DLD1 (cell line): ENCODE measurements around the gene LARP1.
"Not testable (repeated sequence)": the region's sequence is repeated elsewhere in the genome, so short reads cannot be mapped to it uniquely, and the experiment has no call there.

ENCODE experiments used
- in situ Hi-C: cut with HindIII; loops from 2 replicates; pipeline ENCODE4 v1.10.0; 2017; ENCODE audit warnings: low sequenced_read_pairs

The LARP1 gene

GRCh38 chr5:154734370-154735248 is 20.6 kb upstream of the LARP1 start:
- in situ Hi-C loops = no loop called here

DNA sequence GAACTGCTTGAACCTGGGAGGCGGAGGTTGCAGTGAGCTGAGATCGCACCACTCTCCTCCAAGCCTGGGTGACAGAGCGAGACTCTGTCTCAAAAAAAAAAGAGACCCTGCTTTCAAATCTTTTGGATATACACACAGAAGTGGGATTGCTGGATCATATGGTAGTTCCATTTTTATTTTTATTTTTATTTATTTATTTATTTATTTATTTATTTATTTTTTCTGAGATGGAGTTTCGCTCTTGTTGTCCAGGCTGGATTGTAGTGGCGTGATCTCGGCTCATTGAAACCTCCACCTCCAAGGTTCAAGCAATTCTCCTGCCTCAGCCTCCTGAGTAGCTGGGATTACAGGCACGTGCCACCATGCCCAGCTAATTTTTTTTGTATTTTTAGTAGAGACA is 19.8 kb upstream of the LARP1 start:
- in situ Hi-C loops = not testable (repeated sequence)

DNA sequence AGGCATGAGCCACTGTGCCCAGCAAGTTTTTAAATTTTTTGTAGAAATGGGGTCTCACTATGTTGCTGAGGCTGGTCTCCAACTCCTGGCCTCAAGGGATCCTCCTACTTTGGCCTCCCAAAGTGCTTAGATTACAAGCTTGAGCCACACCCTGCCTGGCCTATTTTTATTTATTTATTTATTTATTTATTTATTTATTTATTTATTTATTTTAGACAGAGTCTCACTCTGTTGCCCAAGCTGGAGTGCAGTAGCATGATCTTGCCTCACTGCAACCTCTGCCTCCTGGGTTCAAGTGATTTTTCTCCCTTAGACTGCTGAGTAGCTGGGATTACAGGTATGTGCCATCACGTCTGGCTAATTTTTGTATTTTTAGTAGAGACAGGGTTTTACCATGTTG is 18.8 kb upstream of the LARP1 start:
- in situ Hi-C loops = not testable (repeated sequence)

DNA sequence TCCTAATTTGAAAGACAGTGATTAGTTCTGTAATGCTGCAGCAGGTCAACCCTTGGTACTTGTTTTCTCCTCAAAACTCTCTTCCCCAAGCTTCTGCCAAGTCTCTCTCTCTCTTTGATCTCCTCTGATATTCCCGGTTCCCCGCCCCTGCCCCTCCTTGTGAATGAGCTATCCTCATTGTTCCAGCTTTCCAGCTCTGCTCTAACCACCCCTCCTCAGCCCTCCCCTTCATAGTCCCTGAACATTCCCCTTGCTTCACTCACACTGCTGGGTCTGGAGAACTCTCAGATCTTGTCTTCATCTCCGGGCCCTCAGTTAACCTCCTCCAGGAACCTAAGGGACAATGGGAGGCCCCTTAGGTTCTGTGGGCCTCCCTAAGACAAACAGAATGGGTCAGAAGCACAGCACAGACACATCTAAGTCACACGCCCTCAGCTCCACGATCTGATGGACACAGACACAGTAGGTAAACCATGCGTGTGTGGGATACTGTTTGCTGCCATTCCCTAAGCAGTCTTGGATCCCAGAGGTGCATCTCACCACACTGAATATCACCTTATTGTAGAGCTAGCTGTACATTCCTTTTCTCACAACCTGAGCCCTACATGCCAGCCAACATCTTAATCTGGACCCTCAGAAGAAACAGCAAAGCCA is 17.4 kb upstream of the LARP1 start:
- in situ Hi-C loops = no loop called here

DNA sequence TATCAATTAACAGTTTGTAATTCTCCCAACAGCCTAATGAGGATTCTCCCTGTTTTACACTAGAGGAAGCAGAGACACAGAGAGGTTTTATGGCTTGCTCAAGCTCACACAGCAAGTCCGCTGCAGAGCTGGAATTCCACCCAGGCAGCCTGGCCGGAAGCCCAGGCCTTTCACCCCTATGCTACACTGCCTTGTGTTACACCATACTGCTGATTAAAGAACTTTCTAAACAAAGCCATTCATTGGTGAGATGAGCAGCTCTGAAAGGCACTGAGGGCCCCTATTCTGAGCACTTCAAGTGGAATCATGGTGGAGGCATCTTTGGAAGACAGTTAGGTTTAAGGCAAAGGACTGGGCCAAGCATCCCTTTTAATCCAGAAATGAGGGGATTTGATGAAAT is 14.7 kb upstream of the LARP1 start:
- in situ Hi-C loops = no loop called here

DNA sequence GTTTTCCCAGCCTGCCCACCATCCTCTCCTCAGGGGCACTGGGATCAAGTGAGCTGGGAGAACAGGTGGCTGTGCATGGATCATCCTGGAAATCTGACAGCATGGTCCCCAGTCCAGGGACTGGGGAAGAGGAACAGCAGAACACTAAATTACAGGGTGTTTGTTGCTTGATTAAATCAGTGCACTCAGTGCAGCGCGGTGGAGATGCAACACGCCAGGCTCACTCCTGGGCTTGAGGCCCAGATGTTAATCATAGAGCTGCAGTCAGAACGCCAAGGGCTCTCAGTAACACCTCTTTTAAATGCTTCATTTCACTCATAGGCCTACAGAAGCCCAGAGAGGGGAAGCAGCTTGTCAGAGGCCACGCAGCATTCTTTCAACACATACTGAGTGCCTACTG is 14.2 kb upstream of the LARP1 start:
- in situ Hi-C loops = no loop called here

DNA sequence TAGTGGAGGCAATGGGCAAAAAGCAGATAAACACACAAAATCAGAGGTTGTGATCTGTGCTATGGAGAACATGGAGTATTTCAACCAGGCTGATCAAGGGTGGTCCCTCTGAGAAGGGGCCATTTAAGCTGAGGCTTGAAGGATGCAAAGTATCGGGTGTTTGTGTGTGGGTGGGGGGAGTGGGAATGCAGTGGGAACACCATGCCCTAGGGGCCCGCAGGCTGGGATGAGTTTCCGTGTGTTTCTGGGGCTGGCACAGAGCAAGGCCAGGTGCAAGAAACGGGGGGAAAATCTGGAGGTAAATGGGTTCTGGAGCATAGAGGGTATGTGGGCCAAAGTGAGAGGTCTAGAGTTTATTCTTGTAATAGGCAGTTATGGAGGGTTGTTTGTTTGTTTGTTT is 13.8 kb upstream of the LARP1 start:
- in situ Hi-C loops = no loop called here

DNA sequence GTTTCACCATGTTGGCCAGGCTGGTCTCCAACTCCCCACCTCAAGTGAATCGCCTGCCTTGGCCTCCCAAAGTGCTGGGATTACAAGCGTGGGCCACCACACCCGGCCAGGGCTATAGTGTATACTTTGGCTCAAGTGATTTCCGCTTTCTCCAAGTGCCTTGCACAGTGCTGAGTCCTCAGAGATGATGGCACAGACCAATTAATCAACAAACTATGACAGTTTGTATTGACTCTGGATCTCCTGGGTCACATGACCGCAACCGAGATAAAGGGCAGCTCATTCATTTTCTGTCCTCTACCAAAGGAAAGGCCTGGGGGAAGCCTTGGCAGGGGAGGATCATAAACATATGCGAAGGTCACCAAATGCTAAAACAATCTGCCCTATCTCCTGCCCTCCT is 11.4 kb upstream of the LARP1 start:
- in situ Hi-C loops = no loop called here

GRCh38 chr5:154745349-154745748 is 9.8 kb upstream of the LARP1 start:
- in situ Hi-C loops = no loop called here

- in situ Hi-C loops = no loop called here
Observed at GRCh38 chr5:154749491-154749890, 5.7 kb upstream of the LARP1 start.

DNA sequence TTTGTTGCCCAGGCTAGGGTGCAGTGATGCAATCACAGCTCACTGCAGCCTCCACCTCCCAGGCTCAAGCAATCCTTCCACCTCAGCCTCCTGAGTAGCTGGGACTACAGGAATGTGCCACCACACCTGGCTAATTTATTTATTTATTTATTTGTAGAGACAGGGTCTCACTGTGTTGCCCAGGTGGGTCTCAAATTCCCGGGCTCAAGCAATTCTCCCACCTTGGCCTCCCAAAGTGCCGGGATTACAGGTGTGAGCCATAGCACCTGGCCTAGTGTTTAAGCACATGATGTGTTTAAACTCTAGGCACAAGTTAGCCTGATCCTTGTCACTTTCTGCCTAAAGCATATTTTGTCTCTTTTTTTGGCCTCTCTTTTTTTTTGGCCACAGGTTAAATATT is 4.5 kb upstream of the LARP1 start:
- in situ Hi-C loops = not testable (repeated sequence)

DNA sequence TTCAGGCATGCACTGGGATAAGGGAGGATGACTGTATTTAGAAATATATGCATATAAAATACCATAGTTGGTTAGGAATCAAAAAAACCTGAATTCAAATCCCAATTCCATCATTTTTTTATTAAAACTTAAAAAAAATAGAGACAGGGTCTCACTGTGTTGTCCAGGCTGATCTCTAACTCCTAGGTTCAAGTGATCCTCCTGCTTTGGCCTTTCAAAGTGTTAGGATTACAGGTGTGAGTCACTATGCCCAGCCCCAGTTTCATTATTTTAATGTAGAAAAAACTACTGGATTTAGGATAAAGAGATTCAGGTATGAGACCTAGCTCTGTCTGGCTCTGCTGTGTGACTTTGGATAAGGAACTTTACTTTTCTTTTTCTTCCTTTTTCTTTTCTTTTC is 3.3 kb upstream of the LARP1 start:
- in situ Hi-C loops = no loop called here

- in situ Hi-C loops = no loop called here
Observed at GRCh38 chr5:154753792-154754191, 1.4 kb upstream of the LARP1 start.

DNA sequence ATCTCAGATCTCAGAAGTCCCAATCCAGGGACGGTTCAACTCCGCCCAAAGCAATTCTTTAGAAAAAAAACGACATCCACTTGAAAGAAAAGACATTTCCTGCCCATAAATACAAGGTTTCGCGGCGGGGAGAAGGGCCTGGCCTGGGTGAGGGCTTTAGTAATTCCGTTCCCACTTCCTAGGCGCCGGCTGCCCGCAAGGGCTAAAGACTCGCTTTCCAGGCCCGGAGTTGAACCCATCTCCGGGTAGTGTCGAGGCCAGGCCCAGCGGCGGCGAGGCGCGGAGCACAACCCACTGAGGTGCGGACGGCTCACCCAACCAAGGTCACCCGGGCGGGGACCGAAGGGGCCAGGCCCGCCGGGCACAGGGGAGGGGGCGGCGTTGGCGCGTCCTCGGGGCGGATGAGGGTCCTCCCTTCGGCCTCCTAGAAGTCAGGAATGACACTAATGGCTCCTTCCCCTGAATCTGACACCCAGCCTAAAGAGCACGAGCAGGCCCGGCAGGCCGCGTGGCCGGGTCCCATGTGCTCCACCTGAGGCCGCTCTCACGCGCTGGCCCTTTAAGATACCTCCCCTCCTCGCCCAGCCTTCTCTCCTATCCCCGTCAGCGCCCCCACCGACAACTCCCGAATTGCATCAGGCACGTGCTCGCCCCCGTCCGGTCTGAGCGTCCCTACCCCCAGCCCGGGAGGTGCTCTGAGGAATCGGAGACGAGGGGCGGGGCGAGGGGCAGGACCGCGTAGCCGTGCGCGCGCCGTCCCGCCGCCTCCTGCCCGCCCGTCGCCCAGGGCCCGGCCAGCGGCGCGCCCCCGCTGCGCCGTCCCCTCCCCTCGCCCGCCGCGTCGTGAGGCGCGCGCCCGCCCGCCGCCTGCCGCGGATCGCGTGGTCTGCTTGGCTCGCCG is 467 bp upstream of the LARP1 start:
- in situ Hi-C loops = no loop called here

GRCh38 chr5:154756009-154756867 is 1.1 kb downstream of the LARP1 start:
- in situ Hi-C loops = no loop called here

DNA sequence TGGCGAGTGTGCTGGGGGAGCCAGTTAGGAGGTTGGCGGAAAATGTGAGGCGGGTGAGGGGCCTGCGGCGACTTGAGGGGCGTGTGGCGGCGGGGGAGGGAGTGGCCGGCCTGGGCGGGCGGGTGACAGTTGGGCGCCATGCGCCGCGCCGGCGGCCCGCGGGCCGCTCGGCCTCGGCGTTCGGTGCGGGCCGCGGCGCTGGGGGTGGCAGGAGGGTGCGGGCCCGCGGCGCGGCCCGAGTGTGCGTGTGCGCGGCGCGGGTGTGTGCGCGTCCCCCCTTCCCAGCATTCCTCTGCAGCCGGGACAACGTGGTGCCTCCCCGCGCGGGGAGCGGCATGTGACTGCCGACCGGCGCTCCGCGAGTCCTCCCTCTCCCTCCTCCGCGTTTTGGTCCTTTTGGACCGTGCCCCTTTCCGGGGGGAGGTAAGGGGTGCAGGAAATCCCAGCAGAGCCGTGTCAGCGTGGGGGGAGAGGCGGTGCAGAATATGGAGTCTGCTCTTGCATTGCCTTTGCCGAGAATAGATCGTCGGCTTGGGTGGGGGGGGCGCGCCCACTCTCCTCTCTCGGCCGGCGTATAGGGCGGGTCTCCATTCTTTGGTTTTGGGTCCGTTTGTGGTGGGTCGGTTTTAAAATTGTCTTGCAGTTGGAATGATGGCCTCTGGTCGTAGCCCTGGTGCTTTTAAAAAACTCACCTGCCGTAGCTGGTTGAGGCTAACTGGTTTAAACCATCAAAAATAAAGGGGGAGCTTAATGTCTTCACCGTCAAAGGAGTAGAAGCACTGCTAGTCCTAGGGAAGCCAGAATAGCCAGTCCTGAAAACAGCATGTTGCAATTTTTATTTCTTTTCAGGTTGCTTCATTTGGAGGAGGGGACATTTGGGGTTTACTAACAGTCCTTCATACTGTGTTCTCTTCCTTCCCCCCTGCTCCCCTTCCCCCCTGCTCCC is 2.0 kb downstream of the LARP1 start:
- in situ Hi-C loops = no loop called here

DNA sequence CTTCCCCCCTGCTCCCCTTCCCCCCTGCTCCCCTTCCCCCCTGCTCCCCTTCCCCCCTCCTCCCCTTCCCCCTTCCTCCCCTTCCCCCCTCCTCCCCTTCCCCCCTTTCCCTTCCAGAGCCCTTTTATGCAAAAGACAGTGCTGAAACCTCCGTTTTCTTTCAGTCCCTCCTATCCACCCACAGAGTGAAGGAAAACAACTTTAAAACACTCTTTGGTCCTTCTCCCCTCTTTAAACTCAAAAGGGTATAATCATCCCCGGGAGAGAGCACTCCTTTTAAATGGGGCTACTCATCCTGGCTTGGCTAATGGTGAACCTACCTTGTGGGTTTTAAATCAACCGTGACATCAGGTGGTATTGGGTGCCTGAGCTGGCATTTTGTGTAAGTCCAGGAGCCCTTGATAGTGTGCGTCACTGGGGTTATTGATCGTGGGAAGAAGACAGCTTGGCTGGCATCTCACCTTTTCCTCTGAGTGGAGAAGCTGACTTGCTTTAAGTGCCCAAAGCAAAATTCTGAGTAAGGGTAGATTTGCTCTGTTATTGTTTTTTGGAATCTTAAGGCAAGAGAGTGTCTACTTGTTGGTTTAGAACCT is 2.7 kb downstream of the LARP1 start:
- in situ Hi-C loops = no loop called here

DNA sequence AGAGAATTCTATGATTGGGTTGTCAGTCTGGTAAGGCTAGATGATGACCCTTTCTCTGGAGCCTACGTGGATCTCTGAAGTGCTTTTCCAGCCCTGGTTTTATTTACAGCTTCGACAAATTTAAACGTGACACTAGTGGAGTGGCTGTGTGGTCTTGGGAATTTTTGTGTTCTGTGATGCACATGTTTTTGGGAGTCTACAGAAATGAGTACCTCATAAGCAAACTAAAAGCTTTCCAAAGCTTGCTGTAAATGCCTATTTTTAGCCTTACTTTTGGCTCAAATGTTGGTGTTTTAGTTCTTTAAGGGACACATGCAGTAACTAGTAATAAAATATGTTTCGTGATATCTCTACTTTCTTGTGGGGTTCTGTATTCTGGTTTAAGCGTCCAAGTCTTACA is 3.3 kb downstream of the LARP1 start:
- in situ Hi-C loops = no loop called here

DNA sequence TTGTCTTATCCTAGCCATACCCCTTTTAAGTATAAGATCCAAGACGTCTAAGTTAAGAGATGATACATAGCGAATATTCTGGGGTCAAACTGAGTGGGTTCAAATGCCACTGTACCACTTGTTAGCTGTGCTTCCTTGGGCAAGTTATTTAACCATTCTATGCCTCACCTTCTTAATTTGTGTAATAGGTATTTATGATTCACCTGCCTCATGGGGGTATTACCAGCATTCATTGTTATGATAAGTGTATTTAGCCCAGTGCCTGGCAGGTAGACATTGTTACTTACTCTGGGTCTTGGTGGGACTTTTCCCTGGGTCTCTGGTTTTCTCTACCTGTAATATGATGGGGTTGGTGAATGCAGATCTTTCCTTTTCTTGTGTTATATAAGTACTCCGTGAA is 3.8 kb downstream of the LARP1 start:
- in situ Hi-C loops = no loop called here
